Panc1 (cell line): ENCODE results near the gene CCDC12. TPM values are rescaled to one million over a fixed set of nuclear protein-coding genes. Genes with fewer than 3 reads are reported as not detected.

Source experiments
- ATAC-seq: fragments of 200-7000 bp; cut with Tn5 transposase; 2 replicates; pipeline ENCODE4 v1.9.1; 2020; ENCODE audit warnings: mild to moderate bottlenecking, moderate library complexity
- BruUV-seq: library from RNA; stranded (reverse); fragments of 400-500 nt; replicated peaks from 2 replicates; lab custom pipeline; 2021; lab: Mats Ljungman, UMichigan
- CTCF ChIA-PET: fragments of 300-600 bp; sonication (Branson Sonifier 250); formaldehyde crosslinking; loops from one replicate; lab custom pipeline; 2022; ENCODE audit warnings: antibody characterized with exemption; lab: Charles Lee
- POLR2A ChIA-PET: fragments of 300-600 bp; sonication (Branson Sonifier 250); formaldehyde crosslinking; loops from one replicate; lab custom pipeline; 2022; ENCODE audit warnings: antibody characterized with exemption; lab: Charles Lee
- DNase-seq: peaks from one replicate; pipeline ENCODE4 v3.0.0-alpha.2; 2010; ENCODE audit warnings: low read depth, low spot score
- H3K27ac ChIP-seq: 2 replicates; pipeline ENCODE4 v1.5.1; 2011; ENCODE audit warnings: mild to moderate bottlenecking, low read length, inconsistent platforms
- H3K27me3 ChIP-seq: fragments of 200-500 bp; sonication (Bioruptor generic); 2 replicates; pipeline ENCODE4 v1.6.0; 2014; ENCODE audit warnings: low read length, inconsistent platforms; ENCODE audit not compliant: control insufficient read depth, insufficient read depth
- H3K36me3 ChIP-seq: fragments of 200-500 bp; sonication (Bioruptor generic); 2 replicates; pipeline ENCODE4 v1.5.1; 2014; ENCODE audit warnings: inconsistent platforms, mild to moderate bottlenecking, low read length, moderate library complexity; ENCODE audit not compliant: control insufficient read depth, insufficient read depth
- H3K4me1 ChIP-seq: 2 replicates; pipeline ENCODE4 v1.5.1; 2011; ENCODE audit warnings: inconsistent platforms, mild to moderate bottlenecking, low read length, moderate library complexity; ENCODE audit not compliant: control insufficient read depth, insufficient read depth
- H3K4me3 ChIP-seq, 2 experiments: 2 replicates each; pipeline ENCODE4 v1.5.1; 2011 to 2012; ENCODE audit warnings: low read depth in 2 of 2, low read length in 2 of 2, mild to moderate bottlenecking in 2 of 2, inconsistent platforms in 1 of 2, moderate library complexity in 1 of 2
- H3K9me3 ChIP-seq: fragments of 200-500 bp; sonication (Bioruptor generic); 2 replicates; pipeline ENCODE4 v1.5.1; 2014; ENCODE audit warnings: low read depth, mild to moderate bottlenecking, inconsistent platforms, low read length, moderate library complexity; ENCODE audit not compliant: control insufficient read depth, insufficient read depth
- POLR2AphosphoS5 ChIP-seq: IDR thresholded peaks from 2 replicates; pipeline ENCODE4 v1.6.1; 2012; ENCODE audit warnings: mild to moderate bottlenecking, low read depth, low read length, moderate library complexity
- SIN3A ChIP-seq: IDR thresholded peaks from 2 replicates; pipeline ENCODE4 v1.6.1; 2012; ENCODE audit warnings: low read depth, mild to moderate bottlenecking, low read length, moderate library complexity, borderline replicate concordance; ENCODE audit not compliant: insufficient read depth
- TCF7L2 ChIP-seq: IDR thresholded peaks from 2 replicates; pipeline ENCODE4 v1.6.1; 2011; ENCODE audit warnings: mild to moderate bottlenecking, low read depth, low read length, inconsistent platforms
- in situ Hi-C: cut with HindIII; loops from 2 replicates; pipeline ENCODE4 v1.10.0; 2016; ENCODE audit warnings: low sequenced_read_pairs, low pct_unique_long_range_greater_than_20kb
- intact Hi-C: fragments of 100-400 bp; cut with micrococcal nuclease; formaldehyde crosslinking; loops from one replicate; pipeline ENCODE4 v1.10.0; 2022; ENCODE audit not compliant: unreplicated experiment
- total RNA-seq: library from RNA; stranded (reverse); gene quantifications from one replicate; pipeline ENCODE4 v1.2.1, GENCODE V29; 2021; ENCODE audit not compliant: unreplicated experiment
- TF ChIP-seq, protein P1 (sequence below), 2 experiments: IDR thresholded peaks; 2 replicates each; pipeline ENCODE4 v1.6.1; 2011 to 2012; ENCODE audit warnings: low read depth in 2 of 2, control low read depth in 1 of 2, low read length in 1 of 2, mild to moderate bottlenecking in 1 of 2, moderate library complexity in 1 of 2; ENCODE audit not compliant: insufficient read depth in 1 of 2
- TF ChIP-seq, protein P2 (sequence below): fragments of 450-650 bp; IDR thresholded peaks from 2 replicates; pipeline ENCODE4 v1.5.1; 2017; ENCODE audit warnings: mild to moderate bottlenecking

Gene CCDC12
- total RNA-seq, 1 experiment from 2014 or later = 35.5 TPM

DNA sequence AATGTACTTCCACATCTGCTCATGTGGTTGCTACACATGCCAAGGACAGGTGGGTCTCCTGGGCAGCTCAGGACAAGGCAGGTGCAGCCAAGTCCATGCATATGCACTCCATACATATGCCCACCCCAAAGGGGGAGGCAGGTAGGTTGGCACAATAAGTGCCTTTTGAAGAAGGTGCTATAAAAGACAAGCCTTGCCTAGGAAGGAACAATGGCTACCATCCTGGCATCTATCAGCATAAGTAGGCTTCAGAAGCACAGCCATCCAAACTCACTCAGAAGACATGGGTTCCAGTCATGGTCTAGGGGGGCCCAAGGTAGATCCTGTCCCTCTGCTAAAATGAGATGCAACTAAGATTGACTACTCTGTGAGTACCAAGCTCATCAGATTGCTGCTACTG is 37.5 kb upstream of the CCDC12 start:
- Histone ChIP-seq H3K36me3 (peaks cover 5% of the 10 kb centered on the region), H3K4me3 (no peak overlapping the region), H3K27me3 (no peaks in the 10 kb centered on the region), H3K27ac (no peak overlapping the region), H3K9me3 (no peaks in the 10 kb centered on the region), H3K4me1 (no peaks in the 10 kb centered on the region)
- intact Hi-C loops (no loop called here), in situ Hi-C loops (no loop called here)
- ChIA-PET CTCF (no interaction called here), POLR2A (no interaction called here)
- TF ChIP-seq, protein P1, sequence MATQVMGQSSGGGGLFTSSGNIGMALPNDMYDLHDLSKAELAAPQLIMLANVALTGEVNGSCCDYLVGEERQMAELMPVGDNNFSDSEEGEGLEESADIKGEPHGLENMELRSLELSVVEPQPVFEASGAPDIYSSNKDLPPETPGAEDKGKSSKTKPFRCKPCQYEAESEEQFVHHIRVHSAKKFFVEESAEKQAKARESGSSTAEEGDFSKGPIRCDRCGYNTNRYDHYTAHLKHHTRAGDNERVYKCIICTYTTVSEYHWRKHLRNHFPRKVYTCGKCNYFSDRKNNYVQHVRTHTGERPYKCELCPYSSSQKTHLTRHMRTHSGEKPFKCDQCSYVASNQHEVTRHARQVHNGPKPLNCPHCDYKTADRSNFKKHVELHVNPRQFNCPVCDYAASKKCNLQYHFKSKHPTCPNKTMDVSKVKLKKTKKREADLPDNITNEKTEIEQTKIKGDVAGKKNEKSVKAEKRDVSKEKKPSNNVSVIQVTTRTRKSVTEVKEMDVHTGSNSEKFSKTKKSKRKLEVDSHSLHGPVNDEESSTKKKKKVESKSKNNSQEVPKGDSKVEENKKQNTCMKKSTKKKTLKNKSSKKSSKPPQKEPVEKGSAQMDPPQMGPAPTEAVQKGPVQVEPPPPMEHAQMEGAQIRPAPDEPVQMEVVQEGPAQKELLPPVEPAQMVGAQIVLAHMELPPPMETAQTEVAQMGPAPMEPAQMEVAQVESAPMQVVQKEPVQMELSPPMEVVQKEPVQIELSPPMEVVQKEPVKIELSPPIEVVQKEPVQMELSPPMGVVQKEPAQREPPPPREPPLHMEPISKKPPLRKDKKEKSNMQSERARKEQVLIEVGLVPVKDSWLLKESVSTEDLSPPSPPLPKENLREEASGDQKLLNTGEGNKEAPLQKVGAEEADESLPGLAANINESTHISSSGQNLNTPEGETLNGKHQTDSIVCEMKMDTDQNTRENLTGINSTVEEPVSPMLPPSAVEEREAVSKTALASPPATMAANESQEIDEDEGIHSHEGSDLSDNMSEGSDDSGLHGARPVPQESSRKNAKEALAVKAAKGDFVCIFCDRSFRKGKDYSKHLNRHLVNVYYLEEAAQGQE (IDR thresholded peaks at IDR 0.05; ENCODE audit: insufficient read depth in 1 of 2, low read depth in 2 of 2, low read length in 1 of 2) = no peak
- TF ChIP-seq SIN3A = no peak
- DNase-seq (no peak), ATAC-seq (no peak)
- no TSS peak for BruUV-seq

DNA sequence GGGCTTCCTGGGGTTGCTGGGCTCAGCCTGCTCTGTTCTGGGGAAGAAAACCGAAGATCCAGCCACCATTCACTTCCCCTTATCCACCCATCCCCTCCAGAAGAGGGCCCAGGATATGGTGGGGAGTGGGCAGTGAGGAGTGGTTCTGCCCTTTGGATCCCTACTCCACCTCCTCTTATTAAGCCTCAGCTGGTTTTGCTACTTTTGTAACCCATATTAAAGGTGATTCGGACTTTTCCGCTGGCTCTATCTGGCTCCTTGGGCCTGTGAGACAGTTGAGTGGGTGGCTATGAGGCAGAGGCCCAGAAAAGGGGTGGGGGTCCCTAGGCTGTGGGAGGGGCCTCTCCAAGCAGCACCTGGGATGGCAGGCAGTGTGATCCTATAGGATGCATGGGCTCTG is 36.7 kb upstream of the CCDC12 start:
- Histone ChIP-seq H3K9me3 (no peaks in the 10 kb centered on the region), H3K27ac (no peak overlapping the region), H3K36me3 (peaks cover 2% of the 10 kb centered on the region; the same call in 1 of the 2 replicates), H3K4me1 (no peaks in the 10 kb centered on the region), H3K27me3 (no peaks in the 10 kb centered on the region), H3K4me3 (no peak overlapping the region)
- ATAC-seq (no peak), DNase-seq (no peak)
- POLR2A ChIA-PET = no interaction called here
- in situ Hi-C loops (no loop called here), intact Hi-C loops (no loop called here)
- CTCF ChIA-PET = no interaction called here
- no TSS peak for BruUV-seq
- TF ChIP-seq, protein P2, sequence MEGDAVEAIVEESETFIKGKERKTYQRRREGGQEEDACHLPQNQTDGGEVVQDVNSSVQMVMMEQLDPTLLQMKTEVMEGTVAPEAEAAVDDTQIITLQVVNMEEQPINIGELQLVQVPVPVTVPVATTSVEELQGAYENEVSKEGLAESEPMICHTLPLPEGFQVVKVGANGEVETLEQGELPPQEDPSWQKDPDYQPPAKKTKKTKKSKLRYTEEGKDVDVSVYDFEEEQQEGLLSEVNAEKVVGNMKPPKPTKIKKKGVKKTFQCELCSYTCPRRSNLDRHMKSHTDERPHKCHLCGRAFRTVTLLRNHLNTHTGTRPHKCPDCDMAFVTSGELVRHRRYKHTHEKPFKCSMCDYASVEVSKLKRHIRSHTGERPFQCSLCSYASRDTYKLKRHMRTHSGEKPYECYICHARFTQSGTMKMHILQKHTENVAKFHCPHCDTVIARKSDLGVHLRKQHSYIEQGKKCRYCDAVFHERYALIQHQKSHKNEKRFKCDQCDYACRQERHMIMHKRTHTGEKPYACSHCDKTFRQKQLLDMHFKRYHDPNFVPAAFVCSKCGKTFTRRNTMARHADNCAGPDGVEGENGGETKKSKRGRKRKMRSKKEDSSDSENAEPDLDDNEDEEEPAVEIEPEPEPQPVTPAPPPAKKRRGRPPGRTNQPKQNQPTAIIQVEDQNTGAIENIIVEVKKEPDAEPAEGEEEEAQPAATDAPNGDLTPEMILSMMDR = no peak
- TF ChIP-seq, protein P1 (IDR thresholded peaks at IDR 0.05; ENCODE audit: insufficient read depth in 1 of 2, low read depth in 2 of 2, low read length in 1 of 2) = no peak
- no peak for TF ChIP-seq TCF7L2
- TF ChIP-seq POLR2AphosphoS5 = no peak; the same call in 1 of the 2 replicates
- no peak for TF ChIP-seq SIN3A
